Stimulated activated CD8-positive, alpha-beta memory T cell treated with anti-CD3 and anti-CD28 coated beads, Interleukin-12 subunit alpha, Interleukin-12 subunit beta, amount 100 ng/mL, for 4 hours (primary cell): ENCODE measurements around the gene ARHGEF40.

Experiments used
- DNase-seq: peaks from one replicate; pipeline ENCODE4 v3.0.0-alpha.2; 2020; ENCODE audit warnings: low read depth

The ARHGEF40 gene

GRCh38 chr14:21059842-21060613 lies 10.1 kb upstream of the ARHGEF40 start:
- DNase-seq = no peak

- no peak for DNase-seq
These were observed 9.3 kb upstream of the ARHGEF40 start for GRCh38 chr14:21060614-21061346.

- DNase-seq = no peak
These were observed 8.8 kb upstream of the ARHGEF40 start for GRCh38 chr14:21061347-21061668.

- no peak for DNase-seq
These were observed 6.6 kb upstream of the ARHGEF40 start for GRCh38 chr14:21063479-21063878.

GRCh38 chr14:21066882-21067502 lies 3.1 kb upstream of the ARHGEF40 start:
- DNase-seq = no peak

- no peak for DNase-seq
These were observed 1.4 kb upstream of the ARHGEF40 start for GRCh38 chr14:21068521-21069387.

- DNase-seq = no peak
These were observed 569 bp upstream of the ARHGEF40 start for GRCh38 chr14:21069388-21070082.

GRCh38 chr14:21070610-21071224 lies 613 bp downstream of the ARHGEF40 start:
- DNase-seq = no peak

GRCh38 chr14:21071225-21072030 lies 1.3 kb downstream of the ARHGEF40 start:
- no peak for DNase-seq

GRCh38 chr14:21072031-21072473 lies 1.9 kb downstream of the ARHGEF40 start:
- DNase-seq = no peak

- DNase-seq = no peak
These were observed 2.8 kb downstream of the ARHGEF40 start for GRCh38 chr14:21072781-21073339.

- no peak for DNase-seq
These were observed 3.8 kb downstream of the ARHGEF40 start for GRCh38 chr14:21073921-21074320.

- DNase-seq = no peak
These were observed 4.5 kb downstream of the ARHGEF40 start for GRCh38 chr14:21074398-21075272.

GRCh38 chr14:21075719-21076437 lies 5.8 kb downstream of the ARHGEF40 start:
- no peak for DNase-seq

- no peak for DNase-seq
These were observed 7.6 kb downstream of the ARHGEF40 start for GRCh38 chr14:21077672-21078071.

GRCh38 chr14:21078287-21078686 lies 8.2 kb downstream of the ARHGEF40 start:
- no peak for DNase-seq

- DNase-seq = no peak
These were observed 8.6 kb downstream of the ARHGEF40 start for GRCh38 chr14:21078726-21079125.

GRCh38 chr14:21081521-21082142 lies 11.5 kb downstream of the ARHGEF40 start:
- no peak for DNase-seq
